Activated CD4-positive, alpha-beta T cell treated with anti-CD3 and anti-CD28 coated beads, Interleukin-2, amount 50 U/mL, for 24 hours (primary cell): ENCODE data around the gene KLF12.
A peak's percentile ranks its signal among the peaks of the same experiment; 100 is the strongest.

Source experiments
- DNase-seq, 2 donors: peaks; one replicate each; pipeline ENCODE4 v3.0.0-alpha.2; 2020; ENCODE audit warnings: low read depth in 1 of 2, low spot score in 1 of 2

Gene KLF12

GRCh38 chr13:74134221-74134776, at the start of gene KLF12:
KLF12 (minus strand) TSS chr13:74134404.
- peak; percentile 72 to 92 for DNase-seq

- DNase-seq = no peak
Observed at GRCh38 chr13:74182491-74182890, 48.3 kb upstream of the KLF12 start.

- no peak for DNase-seq
Observed at GRCh38 chr13:74174810-74175209, 40.6 kb upstream of the KLF12 start.

GRCh38 chr13:74173822-74174221, 39.6 kb upstream of the KLF12 start:
- DNase-seq = no peak

- no peak for DNase-seq
Observed at GRCh38 chr13:74171641-74172040, 37.4 kb upstream of the KLF12 start.

GRCh38 chr13:74169676-74170075, 35.5 kb upstream of the KLF12 start:
- DNase-seq = no peak

- no peak for DNase-seq
Observed at GRCh38 chr13:74168263-74168675, 34.1 kb upstream of the KLF12 start.

- no peak for DNase-seq
Observed at GRCh38 chr13:74166261-74167004, 32.2 kb upstream of the KLF12 start.

GRCh38 chr13:74162782-74163181, 28.6 kb upstream of the KLF12 start:
- DNase-seq = no peak

- DNase-seq = no peak
Observed at GRCh38 chr13:74162135-74162534, 27.9 kb upstream of the KLF12 start.

- DNase-seq = no peak
Observed at GRCh38 chr13:74158571-74159352, 24.6 kb upstream of the KLF12 start.

GRCh38 chr13:74158028-74158427, 23.8 kb upstream of the KLF12 start:
- no peak for DNase-seq

GRCh38 chr13:74154981-74155380, 20.8 kb upstream of the KLF12 start:
- DNase-seq = no peak

GRCh38 chr13:74153316-74153715, 19.1 kb upstream of the KLF12 start:
- no peak for DNase-seq

- DNase-seq = no peak
Observed at GRCh38 chr13:74151859-74152258, 17.7 kb upstream of the KLF12 start.

- DNase-seq = no peak
Observed at GRCh38 chr13:74148352-74148751, 14.1 kb upstream of the KLF12 start.

- DNase-seq = no peak
Observed at GRCh38 chr13:74145249-74145975, 11.2 kb upstream of the KLF12 start.

GRCh38 chr13:74144269-74144668, 10.1 kb upstream of the KLF12 start:
- no peak for DNase-seq

GRCh38 chr13:74142257-74142656, 8.1 kb upstream of the KLF12 start:
- DNase-seq = no peak

GRCh38 chr13:74138241-74138640, 4.0 kb upstream of the KLF12 start:
- DNase-seq = no peak

GRCh38 chr13:74136084-74136658, 2.0 kb upstream of the KLF12 start:
- no peak for DNase-seq
